GM20431 (cell line): Measurements from ENCODE around the gene TBX21.

Experiments
- in situ Hi-C: fragments of 300-500 bp; cut with MseI, MboI; formaldehyde crosslinking; loops from one replicate; pipeline ENCODE4 v1.15.0; 2020; ENCODE audit warnings: low sequenced_read_pairs; ENCODE audit not compliant: unreplicated experiment

Gene TBX21

DNA sequence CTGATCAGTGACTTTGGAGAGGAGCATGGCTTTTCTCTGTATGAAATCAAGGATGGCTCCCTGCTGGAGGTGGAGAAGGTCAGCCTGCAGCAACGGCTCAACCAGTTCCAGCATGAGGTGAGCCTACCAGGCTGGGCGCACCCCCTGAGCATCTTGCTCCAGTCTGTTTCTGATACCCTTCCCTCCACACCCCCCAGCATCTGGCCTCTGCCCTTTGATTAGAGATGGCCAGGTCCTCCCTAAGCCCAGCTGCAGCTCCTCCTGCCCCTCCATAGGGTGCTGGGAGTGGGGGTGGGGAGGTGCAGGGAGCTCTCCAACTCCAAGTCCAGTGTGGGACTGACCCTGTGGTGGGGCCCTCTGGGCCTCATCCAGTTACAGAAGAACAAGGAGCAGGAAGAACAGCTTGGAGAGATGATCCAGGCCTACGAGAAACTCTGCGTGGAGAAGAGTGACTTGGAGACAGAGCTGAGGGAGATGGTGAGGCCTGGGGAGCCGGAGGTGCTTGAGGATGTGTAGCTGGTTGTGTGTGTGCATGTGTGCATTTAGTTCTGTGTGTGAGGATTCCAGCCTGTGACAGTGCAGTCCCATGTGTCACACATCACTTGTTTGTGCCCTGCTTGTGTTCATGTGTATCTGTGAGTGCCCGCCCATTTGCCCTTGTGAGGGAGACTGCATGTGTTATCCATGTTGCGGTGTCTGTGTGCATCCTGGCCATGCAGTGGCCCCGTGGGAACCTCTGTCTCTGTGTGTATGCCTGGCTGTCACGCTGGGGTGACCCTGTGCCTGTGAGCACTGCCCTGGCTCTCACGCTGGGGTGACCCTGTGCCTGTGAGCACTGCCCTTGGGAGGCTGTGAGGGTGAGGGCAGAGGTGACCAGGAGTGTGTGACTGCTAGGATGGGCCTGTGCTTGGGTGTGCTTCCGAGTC lies 36.1 kb upstream of the TBX21 start:
- in situ Hi-C loops: no loop called here

DNA sequence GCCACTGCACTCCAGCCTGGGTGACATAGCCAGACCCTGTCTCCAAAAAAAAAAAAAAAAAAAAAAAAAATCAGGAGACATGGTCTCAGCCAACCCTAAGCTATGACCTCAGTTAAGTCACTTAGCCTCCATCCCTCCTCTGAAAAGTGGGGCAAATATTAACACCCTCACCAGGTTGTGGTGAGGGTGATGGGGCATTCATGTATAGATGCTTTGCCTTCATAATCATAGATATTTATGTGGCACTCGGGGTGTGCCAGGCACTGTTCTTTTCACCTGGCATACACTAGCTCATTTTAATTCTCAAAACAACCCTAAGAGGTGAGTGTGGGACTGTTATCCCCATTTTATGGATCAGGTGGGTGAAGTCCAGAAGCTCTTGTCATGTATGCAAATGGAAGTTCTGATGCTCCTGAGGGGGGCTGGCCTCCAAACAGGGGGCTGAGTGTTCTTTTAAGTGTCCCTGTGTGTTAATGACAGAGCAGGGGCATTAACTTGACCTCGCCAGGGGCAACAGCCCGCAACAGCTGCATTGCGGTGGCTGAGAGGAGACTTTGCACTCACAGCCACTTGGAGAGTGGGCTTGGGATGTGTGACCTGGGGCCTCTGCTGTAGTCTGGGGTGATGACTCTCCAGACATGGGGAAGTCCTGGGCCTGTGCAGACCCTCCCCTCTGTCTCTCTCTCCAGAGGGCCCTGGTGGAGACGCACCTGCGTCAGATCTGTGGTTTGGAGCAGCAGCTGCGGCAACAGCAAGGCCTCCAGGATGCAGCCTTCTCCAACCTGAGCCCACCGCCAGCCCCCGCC lies 34.9 kb upstream of the TBX21 start:
- in situ Hi-C loops: no loop called here

DNA sequence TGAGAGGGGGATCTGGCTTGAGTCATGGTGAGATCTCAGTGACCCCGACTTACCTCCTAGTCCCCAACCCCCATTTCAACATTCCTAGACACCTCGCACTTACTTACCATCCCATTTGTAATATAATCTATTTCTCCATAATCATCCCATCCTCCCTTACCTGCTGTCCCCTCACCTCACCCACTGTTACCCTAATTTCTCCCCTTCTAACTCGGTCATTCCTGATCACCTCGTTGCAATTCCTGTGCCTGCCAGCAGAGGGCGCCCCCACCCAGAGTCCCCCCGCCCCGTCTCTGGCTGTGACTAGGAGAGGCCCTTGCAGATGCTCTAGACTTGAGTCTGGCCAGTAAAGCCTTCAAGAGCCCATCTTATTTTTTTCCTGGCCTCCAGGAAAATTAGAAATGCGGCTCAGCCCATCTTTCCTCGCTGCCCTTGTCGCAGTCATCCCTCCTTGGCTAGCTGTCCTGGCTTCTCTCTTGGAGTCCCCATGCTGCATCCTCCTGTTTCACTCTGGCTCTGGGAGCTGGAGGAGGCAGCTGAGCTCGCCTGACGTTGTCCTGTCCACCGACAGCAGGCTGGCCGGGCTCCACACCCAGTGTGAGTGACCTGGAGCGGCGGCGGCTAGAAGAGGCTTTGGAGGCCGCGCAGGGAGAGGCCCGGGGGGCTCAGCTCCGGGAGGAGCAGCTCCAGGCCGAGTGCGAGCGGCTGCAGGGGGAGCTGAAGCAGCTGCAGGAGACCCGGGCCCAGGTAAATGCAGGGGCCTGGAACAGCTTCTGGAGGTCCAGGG lies 34.1 kb upstream of the TBX21 start:
- in situ Hi-C loops: no loop called here

DNA sequence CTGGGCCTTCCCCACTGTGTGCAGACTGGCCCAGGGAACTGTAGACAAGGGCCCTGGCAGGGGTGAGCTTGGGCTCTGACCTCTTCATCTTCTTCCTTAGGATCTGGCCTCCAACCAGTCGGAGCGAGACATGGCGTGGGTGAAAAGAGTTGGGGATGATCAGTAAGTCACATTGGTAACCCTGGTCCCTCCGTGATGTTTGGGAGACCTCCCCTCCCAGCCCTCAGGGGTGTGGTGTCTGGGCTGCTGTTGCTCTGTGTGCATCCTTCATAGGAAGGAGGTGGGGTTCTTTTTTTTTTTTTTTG lies 33.5 kb upstream of the TBX21 start:
- in situ Hi-C loops: no loop called here

DNA sequence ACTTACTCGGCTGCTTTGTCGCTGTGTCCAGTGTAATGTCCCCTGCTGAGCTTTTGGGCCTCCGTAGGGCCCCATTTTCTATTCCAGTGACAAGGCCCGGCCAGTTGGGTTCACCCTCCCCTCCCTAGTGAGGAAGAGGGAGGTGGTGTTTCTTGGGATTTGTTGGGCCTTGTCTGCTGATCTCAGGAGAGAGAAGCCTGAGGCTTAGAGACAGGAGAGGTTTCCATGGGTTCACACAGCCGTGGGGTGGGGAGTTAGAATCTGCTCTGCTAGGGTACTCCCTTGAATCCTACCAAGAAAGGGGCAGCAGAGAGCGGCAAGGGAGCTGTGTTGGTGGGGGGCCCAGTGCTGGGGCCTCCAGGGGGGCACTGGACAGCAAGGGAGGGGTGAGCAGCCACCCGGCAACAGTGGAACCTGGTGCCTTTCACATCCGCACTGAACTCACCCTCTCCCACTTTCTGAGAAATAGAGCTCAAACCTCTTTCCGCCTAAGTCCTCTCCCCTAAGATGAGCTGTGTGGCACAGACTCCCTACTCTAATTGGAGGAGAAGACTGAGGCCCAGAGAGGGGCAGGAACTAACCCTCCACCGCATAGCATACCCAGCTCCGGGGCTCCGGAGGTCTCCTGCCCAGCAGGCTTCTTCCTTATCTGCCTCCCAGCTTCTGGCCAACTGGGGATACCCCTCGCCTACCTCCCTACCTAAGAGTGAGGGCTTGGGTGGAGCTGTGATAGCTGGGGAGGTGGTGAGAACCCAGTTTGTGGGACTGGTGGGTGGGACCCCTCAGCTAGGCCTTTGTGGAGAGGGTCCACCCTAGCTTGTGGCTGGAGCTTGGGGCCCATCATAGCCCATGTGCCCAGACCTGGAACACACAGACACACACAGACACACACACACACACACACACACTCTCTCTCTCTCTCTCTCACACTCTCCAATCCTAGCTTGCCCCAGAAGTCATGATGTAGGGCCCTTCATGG lies 32.3 kb upstream of the TBX21 start:
- in situ Hi-C loops: no loop called here

DNA sequence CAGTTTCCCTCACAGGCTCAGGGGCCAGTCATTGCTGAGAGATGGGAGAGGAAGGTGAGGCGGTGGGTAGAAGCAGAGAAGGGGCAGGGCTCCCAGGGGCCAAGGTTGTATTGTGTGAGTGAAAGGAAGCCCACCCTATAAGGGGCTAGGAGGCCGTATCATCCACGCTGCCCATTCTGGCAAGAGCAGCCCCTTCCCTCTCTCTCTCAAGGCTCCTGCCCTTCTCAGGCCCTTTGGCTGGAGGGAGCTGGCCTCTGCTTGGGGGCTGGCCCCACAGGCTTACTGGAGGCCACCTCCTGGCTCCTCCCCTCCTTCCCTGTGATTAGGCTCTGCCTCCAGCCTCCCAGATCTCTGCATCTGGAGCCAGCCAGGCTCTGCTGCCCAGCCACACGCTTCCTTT lies 31.4 kb upstream of the TBX21 start:
- in situ Hi-C loops: no loop called here

DNA sequence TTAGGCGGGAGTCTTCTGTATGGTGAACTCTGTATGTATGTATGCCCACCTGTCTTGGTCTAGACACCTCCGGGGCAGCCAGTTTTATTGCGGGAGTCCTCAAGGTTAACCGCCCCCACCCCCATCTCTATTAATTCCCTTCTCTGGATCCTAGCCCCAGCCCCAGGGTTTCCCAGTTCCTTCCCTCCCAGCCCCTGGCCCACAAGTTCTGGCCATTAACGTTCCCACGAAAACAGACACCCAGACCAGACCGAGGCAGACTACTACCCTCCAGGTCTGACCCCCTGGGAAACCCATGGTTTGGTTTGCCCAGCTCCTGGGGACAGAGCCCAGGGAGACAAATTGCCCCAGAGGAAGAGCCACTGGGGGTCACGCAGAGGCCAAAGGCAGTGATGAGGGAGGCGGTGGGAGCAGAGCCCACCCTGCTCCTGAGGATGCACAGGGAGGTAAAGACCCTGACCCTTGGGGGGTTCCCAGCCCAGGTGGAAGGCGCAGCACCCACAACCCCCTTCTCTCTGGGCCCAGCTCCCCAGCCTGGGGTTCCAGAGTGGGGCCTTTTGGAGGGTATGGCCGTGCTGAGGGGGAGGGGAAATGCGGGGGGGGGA lies 30.5 kb upstream of the TBX21 start:
- in situ Hi-C loops: no loop called here

DNA sequence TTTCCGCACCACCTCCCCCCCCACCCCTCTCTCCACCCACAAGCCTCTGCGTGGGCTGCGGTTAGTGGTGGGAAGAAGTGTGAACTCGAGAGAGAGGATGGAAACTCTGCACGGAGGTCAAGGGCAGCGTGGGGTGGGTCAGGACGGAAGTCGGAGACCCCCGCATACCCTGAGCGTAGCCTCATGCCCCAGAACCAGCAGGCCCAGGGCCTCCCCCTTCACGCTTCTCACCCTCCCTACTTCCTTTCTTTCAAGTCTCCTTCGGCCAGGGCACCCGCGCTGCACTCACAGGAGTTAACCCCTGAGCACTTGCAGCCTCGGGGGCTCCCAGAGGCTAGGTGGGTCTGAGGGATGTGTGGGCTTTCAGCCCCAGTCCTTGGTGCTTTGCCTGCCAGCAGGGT lies 29.8 kb upstream of the TBX21 start:
- in situ Hi-C loops: no loop called here

DNA sequence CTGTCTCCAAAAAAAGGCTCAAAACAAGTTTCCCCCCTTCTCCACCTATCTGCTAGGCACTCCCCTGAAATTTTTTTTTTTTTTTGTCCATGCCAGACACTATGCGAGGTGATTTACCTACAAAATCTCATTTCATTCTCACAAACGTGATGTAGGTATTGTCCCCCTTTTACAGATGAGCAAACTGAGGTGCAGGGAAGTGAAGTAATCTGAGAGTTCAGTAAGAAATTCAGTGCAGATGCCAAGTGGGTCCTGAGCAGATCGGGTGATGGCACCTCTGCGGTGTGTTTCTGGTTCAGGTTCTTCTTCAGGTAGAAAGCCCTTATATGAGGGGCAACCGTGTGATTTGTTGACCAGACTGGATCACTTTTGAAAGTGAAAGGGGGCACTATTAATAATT lies 29.4 kb upstream of the TBX21 start:
- in situ Hi-C loops: no loop called here

DNA sequence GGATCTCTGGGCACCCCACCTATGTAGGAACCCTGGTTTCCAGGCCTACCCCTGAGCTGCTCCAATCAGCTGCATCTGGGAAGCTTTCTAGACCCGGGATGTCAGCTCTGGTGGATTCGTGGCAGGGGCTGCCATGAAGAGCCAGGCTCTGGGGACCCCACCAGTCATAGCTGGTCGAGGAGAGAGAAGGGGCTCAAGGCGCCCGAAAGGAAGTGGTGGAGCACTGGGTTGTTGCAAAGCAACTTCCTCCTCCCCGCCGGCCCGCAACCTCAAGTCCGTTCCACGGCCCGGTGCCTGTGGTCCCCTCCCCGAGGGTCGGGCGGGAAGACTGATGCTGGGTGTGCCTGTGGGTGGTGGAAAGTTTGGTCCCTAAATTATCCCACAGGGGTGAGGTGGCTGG lies 28.9 kb upstream of the TBX21 start:
- in situ Hi-C loops: no loop called here

DNA sequence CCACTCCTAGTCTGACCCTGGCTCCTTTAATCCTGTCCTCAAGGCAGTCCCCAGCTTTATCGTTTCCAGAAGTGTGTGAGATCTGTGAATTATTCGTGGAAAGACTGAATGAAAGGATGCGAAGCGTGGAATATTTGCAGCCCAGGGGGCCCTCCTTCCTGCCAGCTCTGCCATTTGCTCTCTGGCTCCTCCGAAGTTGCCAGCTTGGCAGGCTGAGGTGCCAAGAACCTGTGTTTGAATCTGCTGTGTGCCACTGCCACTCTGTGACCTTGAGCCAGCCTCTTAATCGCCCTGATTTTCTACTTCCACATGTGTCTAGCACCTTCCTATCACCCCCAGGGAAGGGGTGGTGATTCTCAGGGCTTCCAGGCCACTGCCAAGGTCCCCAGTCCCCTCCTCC lies 28.3 kb upstream of the TBX21 start:
- in situ Hi-C loops: no loop called here

DNA sequence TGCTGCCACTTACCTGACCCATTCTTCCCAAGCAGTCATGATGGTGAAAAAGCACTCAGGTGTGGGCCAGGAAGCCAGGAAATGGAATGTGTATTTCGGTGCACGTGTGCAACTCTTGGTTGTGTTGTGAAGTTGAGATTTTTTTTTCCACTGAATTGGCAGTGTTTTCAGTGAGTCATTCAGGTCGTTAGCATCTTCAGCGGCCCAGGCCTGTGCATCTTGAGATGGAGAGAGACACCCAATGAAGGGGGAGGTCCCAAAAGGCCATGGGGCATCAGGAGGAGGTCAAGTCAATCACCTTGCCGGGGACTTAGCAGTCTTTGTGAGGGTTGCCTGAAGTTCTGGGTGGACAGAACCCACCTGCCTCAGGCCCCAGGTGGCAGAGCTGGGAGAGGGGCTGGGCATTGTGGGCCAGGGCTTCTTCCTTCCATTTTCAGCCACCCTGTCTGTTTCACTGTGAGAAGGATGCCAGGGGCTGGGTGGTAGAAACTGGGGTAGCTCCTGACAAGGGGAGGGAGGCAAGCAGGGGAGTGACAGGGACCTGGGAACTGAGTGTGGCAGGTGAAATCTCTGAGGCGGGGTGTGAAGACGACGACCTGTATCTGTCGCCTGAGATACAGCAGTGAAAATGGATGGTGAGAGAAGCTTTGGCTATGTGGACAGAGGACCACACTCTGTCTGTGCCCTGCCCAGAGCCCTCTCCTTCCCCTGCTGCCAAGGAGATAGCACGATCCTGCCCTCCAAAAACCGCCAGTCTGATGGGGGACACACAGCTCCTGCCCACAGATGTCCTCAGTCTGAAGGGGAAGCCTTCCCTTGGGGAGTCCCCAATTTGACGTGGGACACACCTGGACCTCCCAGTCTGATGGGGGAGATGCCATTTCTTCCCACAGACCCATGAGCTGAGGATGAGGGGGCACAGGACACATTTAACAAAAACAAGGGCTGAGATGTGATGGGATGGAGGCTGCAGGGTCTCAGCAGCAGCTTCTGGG lies 27.2 kb upstream of the TBX21 start:
- in situ Hi-C loops: no loop called here

DNA sequence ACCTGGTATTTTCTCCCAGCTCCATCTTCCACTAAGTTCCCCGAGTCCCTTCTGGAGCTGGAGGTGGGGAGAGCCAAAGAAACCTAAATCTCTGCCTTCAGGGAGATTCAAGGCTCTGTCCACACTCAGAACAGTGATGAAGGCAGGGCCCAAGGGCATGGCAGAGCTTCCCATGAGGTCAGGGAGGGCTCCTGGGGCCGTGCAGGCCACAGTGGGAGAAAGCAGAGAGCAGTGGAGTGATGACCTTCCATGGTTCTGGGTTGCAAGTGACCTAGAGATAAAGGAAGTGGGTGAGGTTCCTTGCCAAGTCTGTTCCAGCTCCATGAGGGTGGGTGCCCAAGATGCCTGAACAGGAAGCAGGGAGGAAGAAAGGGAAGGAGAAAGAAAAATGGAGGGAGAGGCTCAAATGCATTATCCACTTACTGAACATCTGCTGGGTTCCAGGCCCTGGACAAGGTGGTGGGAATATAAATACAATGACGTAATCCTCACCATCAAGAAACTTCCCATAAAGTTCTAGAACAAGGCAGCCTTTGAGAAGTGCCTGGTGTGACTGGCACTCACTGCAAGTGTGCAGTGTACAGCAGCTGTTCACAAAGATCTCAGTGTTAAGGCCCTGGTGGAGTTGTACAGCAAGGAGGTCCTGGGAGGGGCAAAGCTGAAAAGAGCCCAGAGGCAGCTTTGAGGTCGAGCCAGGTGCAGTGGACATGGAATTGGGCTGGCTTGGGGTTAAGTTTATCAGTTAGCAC lies 25.8 kb upstream of the TBX21 start:
- in situ Hi-C loops: no loop called here

DNA sequence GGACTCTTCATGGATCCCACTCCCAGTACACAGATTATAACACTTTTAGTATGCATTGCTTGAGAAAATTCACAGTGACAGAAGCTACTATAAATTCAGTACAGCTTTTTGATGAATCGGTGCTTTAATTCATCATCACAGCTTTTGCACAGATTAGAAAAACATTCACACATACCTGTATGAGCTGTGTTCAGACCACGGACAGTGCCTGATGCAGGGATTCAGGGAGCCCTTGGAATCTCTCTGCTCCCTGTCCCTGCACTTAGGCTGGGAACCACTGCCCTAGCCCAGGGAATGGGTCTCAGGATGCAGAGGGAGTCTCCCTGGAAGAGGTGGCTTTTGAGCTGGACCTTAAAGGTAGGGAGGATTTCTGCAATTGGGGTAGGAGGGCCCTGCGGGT lies 25.2 kb upstream of the TBX21 start:
- in situ Hi-C loops: no loop called here

DNA sequence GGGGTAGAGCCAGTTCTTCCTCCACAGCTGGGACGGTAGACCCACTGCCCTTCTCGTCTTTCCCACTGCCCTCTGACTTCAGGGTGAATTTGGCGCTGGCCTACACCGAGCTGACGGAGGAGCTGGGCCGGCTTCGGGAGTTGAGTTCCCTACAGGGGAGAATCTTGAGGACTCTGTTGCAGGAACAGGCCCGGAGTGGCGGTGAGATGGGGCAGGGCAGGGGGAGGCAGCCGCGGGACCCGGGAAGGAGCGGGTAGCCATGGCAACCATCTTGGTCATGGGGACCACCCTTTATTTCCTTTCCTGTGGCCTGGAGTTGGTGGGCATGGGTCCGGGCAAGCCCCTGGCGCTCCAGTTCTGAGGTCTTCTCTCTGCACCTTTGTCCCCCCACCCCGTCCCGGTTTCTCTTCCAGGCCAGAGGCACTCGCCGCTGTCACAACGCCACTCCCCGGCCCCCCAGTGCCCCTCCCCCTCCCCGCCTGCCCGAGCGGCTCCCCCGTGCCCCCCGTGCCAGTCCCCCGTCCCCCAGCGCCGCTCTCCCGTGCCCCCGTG lies 24.6 kb upstream of the TBX21 start:
- in situ Hi-C loops: no loop called here

DNA sequence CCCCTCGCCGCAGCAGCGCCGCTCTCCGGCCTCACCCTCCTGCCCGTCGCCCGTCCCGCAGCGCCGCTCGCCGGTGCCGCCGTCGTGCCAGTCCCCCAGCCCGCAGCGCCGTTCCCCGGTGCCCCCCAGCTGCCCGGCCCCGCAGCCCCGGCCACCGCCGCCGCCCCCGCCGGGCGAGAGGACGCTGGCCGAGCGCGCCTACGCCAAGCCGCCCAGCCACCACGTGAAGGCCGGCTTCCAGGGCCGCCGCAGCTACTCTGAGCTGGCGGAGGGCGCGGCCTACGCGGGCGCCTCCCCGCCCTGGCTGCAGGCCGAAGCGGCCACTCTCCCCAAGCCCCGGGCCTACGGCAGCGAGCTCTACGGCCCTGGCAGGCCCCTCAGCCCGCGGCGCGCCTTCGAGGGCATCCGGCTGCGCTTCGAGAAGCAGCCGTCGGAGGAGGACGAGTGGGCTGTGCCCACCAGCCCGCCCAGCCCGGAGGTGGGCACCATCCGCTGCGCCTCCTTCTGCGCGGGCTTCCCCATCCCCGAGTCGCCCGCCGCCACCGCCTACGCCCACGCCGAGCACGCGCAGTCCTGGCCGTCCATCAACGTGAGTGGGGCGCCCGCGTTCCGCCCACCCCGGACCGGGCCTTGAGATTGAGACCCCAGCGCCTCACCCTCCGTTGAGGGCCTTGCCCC lies 24.0 kb upstream of the TBX21 start:
- in situ Hi-C loops: no loop called here

DNA sequence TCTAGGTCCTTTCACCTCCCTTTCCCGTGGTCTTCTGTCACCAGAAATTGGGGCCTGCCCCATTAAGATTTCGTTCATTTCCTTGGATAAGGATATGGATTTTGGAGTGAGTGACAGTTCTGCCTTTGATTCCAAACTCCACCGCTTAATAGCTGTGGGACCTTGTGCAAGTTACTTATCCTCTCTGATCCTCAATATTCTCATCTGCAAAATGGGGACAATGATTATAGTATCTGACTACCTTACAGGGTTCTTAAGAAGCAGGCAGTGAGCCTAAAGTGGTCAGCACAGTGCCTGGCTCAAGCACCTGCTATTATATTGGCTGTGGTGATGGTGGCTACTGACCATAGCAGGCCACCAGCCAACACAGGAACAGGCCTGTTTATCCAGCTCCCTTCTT lies 23.4 kb upstream of the TBX21 start:
- in situ Hi-C loops: no loop called here
